NCI-H128 (cell line): ENCODE measurements around the gene TMEM272.
A peak's percentile ranks its signal among the peaks of the same experiment; 100 is the strongest.

Experiments
- DNase-seq: peaks from one replicate; lab custom pipeline; 2025; ENCODE audit not compliant: unreplicated experiment; lab: John Stamatoyannopoulos, UW

TMEM272 gene, protein sequence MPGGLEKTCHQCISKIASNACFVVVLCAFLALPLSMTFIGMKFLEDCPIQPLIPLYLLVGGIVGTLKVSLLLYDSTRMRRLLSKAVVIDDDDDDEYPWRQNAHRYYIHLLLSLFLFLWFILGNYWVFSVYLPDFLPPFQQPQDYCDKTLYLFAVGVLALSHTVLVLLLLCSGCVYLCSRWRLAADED

DNA sequence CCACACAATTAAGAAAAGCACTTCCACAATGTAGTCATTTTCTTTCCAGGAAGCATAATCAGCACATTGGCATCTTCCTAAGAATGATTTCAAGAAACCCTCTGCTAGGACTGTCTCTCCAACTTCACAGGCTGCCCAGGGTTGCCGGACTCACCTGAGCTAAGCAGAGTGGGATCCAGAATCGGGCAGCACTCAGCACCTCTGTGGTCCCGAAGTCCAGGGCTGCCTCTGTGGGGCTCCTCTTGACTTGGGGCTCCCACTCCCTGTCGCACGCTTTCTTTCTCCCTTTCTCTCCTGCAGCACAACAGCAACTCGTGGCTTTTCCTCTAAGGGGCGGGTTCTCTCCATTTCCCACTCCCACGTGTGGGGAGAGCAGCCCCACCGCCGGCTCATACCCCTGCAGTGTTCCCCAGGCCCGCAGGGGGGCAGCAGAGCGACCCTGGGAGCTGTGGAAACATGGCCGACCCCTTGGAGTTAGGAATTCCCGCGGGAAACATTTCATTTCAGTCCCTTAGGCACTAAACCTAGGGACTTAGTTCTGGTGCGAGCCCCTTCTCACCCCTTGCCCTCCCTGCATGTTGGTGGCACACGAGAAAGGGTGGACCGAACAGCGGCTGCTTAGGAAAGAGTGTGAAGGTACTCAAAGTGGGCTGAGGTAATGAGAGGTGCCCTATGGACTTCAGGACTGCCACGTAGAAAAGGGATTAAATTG lies at the start of gene TMEM272:
TSS of gene TMEM272 (minus strand) at position 316 of the 712 bp plus-strand sequence. CDS start 6,647 bp downstream, outside the sequence.
- no peak for DNase-seq

DNA sequence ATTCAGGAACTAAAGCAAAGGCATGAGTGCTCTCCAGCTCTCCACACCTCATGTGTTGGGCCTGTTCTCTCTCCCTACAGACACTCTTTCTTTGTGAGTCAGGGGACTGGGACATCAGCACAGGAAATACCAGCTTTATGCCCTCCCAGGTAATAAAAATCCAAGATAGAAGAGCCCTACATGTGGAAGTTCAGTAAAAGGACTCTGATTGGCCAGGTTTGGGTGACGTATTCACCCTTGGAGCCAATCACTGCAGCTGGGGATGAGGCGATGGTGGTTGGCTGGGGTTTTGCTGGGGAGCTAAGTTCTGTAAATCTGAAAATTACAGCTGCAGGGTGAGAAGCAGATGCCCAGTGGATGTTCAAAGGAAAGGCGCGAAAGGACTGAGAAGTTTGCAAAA lies 49.3 kb upstream of the TMEM272 start:
- DNase-seq, result no peak

GRCh38 chr13:51892657-51893056 lies 47.7 kb upstream of the TMEM272 start:
- no peak for DNase-seq

DNA sequence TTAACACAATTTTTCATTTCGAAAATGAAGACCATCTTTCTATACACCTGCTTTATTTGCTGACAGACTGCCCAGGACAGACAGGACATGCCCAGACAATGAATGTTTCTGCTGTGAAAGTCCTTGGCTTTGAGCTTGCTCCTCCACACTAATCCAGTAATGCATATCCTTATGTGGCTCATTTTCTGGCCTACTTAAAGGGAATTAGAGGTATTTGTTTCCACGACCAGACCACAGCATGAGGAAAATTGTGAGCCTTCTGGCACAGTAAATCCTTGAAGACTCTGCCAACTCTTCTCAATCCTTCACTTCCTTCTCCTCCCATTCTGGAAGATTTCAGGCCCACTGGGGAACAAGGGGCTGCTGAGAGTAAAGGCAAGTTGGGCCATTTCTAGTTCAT lies 42.5 kb upstream of the TMEM272 start:
- no peak for DNase-seq

DNA sequence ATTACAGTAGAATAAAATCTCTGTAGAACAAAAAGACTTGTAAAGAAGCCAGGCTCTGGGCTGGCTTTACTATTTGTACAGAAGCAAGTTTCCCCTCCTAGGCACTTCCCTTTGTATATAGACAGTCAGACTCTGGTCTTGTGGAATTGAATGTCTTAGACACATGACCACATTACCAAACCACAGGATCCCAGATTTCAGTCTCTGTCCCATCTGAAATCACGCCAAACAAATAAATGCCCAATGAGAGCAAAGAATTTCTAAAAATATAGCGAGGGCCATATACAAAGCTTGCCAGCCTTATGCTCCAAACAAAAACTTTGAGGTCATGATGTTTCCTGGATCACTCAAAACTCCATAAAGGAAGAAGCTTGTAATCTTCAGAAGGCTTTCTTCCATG lies 40.7 kb upstream of the TMEM272 start:
- DNase-seq, result no peak

- no peak for DNase-seq
These were observed 38.2 kb upstream of the TMEM272 start for GRCh38 chr13:51883226-51883600.

DNA sequence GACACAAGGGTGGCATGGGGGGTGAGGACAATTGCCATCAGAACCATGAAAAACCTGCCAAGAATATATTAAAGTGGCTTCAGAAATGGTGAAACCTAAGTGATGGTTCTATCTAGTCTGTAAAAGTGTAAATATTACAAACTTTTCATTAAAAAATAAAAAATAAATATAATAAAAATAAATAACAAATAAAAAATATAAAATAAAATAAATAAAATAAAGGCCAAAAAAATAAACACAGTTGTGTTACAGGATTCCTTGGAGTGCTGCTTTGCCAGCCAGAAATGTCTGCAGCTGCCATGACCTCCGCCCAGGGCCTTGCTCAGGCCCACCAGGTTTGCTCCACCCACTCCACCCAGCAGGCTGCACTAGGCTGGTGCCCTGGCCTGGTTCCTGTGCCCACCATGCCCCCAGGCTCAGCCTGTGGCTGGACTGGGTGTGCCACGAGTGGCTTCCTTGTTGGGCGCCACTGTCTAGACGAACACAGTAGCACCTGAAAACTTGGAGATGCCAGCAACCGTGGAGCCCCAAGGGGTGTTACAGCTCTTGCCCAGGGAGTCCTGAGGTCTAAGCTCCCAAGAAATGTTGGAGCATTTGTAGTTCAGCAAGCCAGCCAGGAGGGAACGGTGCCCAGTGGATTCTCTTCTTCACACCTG lies 37.7 kb upstream of the TMEM272 start:
- DNase-seq, result no peak

DNA sequence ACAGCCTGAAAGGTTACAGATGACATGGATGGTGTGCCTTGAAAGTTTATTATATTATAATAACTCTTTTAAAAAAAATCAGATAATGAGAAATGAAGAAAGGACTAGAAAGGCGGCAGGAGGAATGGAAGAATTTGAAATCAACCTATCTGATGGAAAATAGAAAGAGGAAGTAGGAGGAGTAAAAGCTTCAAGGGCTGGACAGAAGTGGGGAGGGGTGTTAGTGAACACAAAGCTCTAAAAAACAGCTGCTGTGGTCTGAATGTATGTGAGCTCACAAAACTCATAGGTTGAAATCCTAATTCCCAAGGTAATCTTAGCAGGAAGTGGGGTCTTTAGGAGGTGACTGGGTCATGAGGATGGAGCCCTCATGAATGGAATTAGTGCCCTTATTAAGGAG lies 36.3 kb upstream of the TMEM272 start:
- no peak for DNase-seq

- DNase-seq, result no peak
These were observed 34.2 kb upstream of the TMEM272 start for GRCh38 chr13:51879133-51879532.

GRCh38 chr13:51874651-51875050 lies 29.7 kb upstream of the TMEM272 start:
- DNase-seq, result peak; percentile 12

- DNase-seq, result no peak
These were observed 28.9 kb upstream of the TMEM272 start for GRCh38 chr13:51873837-51874236.

DNA sequence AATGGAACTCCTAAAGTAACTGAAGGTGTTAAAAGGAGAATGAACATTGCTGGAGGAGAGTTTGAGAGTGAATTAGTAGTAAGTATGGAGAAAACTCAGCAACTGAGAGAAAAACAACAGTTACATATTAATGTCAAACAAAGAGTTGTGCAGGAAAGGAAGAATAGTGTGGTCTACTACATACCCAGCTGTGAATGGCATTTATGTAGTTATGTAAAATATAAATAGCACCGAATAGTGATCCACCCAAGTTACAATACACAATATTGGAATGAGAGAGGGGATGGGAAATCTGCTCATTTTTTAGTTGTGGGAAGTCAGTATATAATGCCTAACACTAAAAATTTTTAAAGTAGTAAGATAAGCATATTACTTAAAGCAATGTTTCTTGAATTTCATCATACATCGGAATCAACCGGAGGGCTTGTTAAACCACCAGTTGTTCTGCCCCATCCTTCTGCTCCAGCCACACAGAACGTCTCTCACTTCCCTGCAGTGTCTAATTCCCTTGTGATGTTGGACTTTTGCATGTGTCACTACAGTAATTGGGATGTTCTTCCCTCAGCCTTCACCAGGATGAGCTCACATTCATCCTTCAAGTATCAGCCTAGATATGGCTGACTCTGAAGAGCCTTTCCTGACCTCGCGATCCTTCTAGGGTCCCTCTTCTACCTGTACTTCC lies 28.3 kb upstream of the TMEM272 start:
- no peak for DNase-seq

- no peak for DNase-seq
These were observed 25.6 kb upstream of the TMEM272 start for GRCh38 chr13:51870616-51871015.

DNA sequence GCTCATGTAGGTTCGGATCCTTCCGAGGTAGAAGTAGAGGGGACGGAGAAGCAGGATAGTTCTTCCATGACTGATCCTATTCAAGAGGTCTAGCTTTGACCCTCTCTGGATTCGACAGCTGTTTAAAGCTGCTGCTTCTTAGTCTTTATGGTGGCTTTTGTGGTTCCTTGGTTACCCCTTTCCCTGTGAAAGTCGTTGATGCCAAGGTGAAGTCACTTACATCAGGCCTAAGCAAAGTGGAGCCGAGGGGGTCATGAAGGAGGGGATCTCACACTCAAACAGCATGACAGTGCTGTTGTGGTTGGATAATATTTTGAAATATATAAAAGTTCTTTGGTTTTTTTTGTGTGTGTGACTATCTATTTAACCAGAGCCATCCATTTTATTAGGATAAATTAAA lies 24.9 kb upstream of the TMEM272 start:
- DNase-seq, result no peak

DNA sequence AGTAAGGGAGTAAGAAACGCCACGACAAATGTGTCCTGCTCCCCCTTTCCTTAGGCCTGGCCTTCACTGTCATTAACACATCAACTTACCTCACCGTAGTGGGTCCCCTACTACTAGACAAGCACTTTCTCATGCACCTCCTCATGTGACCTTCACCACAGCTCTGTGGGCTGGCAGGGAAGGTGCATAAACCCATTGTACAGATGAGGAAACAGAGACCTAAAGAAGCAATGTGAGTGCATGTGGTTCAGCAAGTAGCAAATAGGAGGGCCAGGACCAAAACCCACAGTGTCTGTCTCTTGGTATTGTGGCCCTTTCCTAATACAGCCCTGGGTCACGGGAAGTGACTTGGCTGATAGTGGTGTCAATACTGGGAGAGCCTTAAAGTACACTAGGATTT lies 22.1 kb upstream of the TMEM272 start:
- DNase-seq, result no peak

- no peak for DNase-seq
These were observed 20.9 kb upstream of the TMEM272 start for GRCh38 chr13:51865838-51866237.

GRCh38 chr13:51862957-51863356 lies 18.0 kb upstream of the TMEM272 start:
- DNase-seq, result no peak

- DNase-seq, result no peak
These were observed 16.8 kb upstream of the TMEM272 start, which contains the start of gene CCDC70 for GRCh38 chr13:51861723-51862300. Gene CCDC70 (plus strand): TSS chr13:51861969. CDS start chr13:51865412, 3,443 bp downstream.

DNA sequence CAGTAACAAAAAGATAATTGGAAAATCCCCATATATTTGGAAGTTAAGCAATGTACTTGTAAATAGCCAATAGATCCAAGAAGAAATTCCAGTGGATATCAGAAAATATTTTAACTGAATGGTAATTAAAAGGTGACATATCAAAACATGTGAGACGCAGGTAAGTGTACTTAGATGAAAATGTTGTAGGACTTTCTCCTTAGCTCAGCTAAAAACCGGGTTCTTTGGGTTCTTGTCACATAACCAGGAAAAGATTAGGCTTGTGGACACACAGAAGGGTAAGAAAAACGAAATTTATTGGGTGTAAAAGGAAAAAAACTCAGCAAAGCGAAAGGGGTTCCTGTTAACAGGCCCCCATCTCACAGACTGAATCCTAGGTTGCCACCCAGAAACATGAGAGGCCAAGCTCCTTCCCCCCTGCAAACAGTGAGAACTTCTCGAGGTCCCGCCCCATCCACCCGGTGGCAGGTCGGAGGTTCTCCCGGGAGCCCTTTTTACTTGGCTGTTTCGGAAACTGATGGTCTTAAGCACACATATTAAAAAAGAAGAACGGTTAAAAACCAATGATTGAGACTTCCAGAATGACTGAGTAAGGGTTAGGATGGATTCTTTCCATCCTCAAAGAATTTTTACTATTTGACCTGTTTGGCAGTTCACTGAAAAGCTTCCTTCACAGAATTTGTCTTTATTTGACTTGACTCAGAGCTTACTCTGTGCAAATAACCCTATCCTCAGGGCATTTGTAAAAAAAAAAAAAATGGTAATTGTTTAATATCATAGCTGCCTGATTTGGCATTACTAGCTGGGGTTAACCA lies 13.7 kb upstream of the TMEM272 start:
- DNase-seq, result no peak

DNA sequence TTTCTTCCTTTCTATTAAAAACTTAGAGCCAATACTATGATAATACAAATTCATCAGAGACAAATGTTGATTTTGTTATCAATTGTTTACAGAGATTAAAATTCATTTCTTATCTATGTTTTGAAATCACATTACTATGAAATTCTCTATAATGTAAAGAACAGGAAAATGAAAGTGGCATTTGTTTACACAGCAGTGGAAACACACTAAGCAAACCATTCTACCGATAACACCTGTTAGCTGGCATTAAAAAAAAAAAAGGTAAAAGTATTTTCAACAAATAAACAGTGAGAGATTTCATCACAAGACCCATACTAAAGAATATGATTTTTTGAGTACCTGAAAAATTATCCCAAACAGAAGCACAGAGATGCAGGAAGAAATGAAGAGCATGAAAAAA lies 12.0 kb upstream of the TMEM272 start:
- no peak for DNase-seq
